ENCODE measurements around the gene NAA25. TPM values are rescaled to one million over a fixed set of nuclear protein-coding genes. Genes with fewer than 3 reads are reported as not detected.

Gene NAA25
- total RNA-seq, 1 donor from 2014 or later = 1.9 TPM

Other genes starting within 250 kb of the NAA25 start
- 2.2 TPM for gene TMEM116, start 95.6 kb downstream of the NAA25 start, total RNA-seq
- gene ERP29, start 95.4 kb downstream of the NAA25 start, total RNA-seq = 21.6 TPM
- gene TRAFD1, start 16.8 kb upstream of the NAA25 start, total RNA-seq = 9.3 TPM